ENCODE measurements around the gene DCLK1. TPM values are rescaled to one million over a fixed set of nuclear protein-coding genes. Genes with fewer than 3 reads are reported as not detected.

The DCLK1 gene
- 1.5 TPM for total RNA-seq

- ATAC-seq: peak; percentile 49
These were observed at the start of gene DCLK1 for GRCh38 chr13:36131222-36131930. TSS of gene DCLK1 (minus strand) at chr13:36131382.

DNA sequence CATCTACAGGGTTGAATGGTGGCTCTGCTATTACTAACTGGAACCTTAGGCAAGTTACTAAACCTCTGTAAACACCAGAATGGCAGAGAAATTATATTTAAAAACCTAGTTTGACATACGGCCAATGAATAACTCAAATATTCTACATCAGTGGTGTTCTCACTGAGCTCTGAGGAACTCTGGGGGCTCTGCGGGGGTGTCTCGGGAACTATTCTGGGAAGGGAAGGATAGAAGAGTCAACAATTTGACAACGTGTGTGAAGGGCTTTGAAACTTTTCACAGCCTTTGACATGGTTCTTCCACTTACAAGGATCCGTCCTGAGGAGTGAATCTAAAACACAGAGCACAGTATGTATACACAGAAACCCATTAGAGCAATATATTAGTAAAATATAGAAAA is 44.4 kb upstream of the DCLK1 start:
- ATAC-seq: no peak

GRCh38 chr13:36174923-36175322 is 43.7 kb upstream of the DCLK1 start:
- ATAC-seq: no peak

- ATAC-seq: no peak
These were observed 42.6 kb upstream of the DCLK1 start for GRCh38 chr13:36173571-36174322.

GRCh38 chr13:36166046-36166445 is 34.9 kb upstream of the DCLK1 start:
- no peak for ATAC-seq

DNA sequence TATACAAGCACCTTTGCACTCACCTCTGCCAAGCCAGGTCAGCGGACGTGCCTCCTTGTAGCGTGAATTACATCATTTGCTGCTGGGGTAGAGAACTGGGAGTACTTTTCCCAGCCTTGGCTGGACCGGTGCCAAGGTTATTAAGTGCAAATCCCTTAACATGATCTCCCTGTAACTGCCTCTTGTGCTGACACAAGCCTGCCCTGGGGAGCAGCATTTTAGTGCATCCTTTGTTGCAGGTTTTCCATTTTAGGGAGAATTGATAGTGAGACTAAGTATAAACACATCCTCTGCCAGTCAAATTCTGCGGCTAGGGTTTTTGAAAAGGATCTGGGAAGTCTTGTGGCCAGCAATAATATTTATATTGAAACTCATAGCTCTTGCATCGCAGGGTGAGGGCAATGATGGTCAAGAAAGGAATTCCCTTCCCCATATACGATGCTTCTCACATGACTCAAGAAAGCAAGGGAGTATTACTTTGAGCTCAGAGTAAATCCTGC is 32.7 kb upstream of the DCLK1 start:
- peak; percentile 72 for ATAC-seq

DNA sequence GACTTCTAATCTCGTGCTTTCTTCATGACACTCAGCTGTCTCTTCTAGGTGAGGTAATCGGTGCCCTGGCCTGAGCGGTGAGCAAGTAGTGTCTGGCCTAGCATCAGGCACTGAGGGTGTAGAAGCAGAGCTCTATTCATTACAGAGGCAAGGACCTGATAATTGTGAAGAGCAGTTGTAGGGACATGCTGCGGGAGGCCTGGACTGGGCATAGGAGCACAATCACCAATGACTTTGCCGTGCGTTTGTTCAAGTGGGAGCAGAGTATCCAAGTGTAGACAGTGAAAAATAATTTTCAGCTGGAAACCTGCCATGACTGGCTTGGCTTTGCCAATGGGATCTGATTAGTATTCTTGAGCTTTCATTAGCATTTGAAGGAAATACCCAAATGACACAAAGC is 32.1 kb upstream of the DCLK1 start:
- ATAC-seq: no peak

DNA sequence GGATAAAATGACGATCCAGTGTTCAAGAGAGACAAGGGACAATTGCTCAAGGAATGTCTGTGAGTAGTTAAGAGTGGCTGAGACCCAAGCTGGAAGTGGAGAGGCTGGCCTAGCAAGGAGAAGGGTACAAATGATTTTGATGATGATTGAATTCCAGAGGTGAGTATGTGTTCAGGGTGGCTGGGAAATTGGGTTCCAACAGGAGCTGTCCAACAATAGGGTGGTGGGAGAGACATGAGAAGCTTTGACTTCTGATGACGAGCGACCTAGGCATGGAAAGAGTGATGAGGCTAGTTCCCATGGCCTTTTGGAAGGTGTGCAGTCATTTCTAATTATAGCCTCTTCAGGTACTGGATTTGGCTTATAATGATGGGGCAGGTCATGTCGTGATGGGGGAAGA is 29.1 kb upstream of the DCLK1 start:
- ATAC-seq: no peak

- no peak for ATAC-seq
These were observed 27.4 kb upstream of the DCLK1 start for GRCh38 chr13:36158611-36159010.

GRCh38 chr13:36157480-36157879 is 26.3 kb upstream of the DCLK1 start:
- no peak for ATAC-seq

DNA sequence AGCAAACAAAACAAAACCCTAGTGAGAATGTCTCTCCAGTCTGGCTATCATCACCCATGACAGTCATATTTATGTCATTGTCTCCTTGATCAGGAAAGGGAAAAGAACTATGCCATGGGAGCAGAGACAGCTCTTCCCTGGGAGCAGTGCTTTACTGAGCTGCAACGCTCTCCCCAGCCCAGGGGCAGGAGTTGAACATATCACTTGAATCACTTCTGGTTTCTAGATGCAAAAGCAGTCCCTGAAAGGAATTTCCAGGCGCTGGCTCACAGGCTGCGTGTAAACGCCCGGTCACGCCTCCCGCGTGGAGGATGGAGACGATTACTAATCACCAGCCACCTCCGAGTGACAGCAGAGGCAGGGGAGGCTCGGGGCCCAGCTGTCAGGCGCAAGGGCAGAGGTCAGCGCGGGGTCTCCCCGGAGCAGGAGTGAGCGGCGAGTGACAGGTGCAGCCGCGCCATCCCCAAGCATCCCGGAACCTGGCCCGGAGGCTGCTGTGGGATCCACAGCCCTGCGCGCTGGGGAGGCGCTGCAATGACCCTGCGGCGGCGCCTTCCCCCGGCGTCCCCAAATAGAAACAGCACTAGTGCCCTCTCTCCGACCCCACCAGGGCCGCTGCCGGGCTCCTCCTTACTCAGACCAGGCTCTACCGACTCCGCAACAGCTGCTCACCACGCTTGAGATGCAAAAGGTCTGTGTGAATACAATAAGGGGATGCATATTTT is 23.5 kb upstream of the DCLK1 start:
- ATAC-seq: no peak

- ATAC-seq: no peak
These were observed 20.4 kb upstream of the DCLK1 start for GRCh38 chr13:36151591-36151990.

- ATAC-seq: no peak
These were observed 17.3 kb upstream of the DCLK1 start for GRCh38 chr13:36148446-36148845.

DNA sequence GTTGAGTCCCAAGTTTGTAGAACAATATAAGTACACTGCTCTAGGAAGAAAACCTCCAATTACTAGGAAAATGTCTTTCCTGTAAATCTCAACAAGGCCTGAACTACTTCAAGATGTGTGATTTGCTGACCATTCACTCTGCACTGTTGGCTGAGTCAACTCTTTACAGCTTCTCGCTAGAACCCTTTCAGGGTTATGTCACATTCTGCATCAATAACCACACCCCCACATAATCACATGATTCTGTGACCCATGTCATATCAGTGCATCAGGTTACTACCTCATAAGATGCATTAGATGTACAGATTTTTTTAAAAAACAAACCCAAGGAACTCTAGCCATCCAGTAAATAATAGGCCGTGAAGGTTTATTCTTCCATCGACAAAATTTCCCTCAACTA is 16.1 kb upstream of the DCLK1 start:
- ATAC-seq: no peak

GRCh38 chr13:36146511-36147269 is 15.5 kb upstream of the DCLK1 start:
- ATAC-seq: no peak

DNA sequence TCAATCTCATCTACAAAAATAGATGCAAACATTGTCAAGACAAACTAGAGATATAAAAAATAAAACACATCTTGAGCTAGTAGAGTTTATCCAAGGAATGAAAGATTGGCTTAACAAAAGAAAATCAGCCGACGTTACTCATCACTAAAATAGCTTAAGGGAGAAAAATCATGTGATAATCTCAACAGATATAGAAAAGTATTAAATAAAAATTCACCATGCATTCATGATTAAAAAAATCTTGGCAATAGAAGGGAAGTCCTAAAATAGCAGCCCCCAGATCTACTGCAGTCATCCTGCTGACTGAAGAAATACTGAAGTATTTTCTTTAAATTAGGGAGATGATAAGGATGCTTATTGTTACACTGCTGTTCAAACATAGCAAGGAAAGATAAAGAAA is 12.6 kb upstream of the DCLK1 start:
- ATAC-seq: no peak

GRCh38 chr13:36142735-36143134 is 11.6 kb upstream of the DCLK1 start:
- no peak for ATAC-seq

GRCh38 chr13:36135876-36136275 is 4.7 kb upstream of the DCLK1 start:
- ATAC-seq: no peak

DNA sequence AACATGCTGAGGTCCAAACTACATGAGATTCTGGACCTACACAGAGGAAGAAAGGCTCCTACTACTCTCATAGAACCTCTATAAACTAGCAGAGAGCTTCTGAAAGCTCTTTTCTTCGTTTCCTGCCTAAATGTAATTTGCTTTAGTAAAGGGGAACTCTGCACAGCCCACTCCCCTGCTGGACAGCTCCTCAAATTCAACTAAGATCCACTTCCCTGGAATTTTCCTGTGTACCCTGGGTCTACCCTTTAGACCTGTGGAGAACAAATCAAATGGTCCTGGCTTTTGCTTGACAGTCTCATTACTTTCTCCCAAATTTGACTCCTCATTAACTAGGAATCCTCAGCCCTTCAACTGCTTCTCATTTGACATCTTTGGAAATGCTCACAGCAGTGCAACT is 3.5 kb upstream of the DCLK1 start:
- no peak for ATAC-seq

DNA sequence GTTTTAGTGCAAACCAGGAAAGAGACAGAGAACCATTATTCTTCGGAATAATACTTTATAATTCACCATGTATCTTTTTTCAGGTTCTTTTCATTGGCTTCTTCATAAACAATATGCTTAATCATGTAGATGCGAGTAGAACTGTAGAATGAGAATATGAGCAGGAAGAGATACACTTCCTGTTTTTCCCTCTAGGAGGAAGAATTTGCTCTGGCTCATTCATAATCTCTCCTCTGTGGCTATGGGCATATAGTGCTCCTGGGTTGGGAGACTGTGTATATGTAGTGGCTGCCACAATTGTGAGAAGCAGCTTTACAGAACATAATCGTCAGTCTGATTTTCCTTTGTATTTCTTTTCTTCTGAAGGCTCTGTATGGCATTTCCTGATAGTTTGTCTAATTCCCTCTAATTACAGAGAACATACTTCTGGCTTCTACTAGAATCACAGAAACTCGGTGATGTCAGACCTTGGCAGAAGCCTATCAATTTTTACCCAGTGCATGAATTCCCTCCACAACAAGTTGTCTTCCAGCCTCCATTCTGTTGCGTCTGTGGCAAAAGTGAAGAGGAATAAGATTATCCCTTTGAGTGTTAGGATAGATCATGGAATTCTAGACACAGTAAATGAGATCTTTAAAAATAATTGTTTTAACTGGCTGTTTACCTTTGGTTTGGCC is 2.9 kb upstream of the DCLK1 start:
- no peak for ATAC-seq

DNA sequence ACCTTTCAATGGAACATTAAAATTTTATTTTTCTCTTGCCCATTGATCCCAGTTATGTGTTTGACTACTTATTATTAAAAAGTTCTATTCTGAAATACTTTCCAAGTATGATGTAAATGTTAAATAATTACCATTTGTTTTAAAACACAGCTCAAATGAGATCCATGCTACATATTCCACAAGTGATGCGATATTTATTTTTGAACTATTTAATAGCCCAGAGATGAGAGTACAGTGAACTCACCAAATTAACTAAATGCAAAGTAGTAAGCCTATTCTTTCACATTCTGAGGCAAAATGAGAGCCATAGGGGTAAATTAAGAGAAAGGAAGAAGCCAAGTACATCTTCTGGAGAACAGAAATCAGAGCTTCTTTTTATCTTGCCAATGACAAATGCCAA is 1.2 kb upstream of the DCLK1 start:
- no peak for ATAC-seq

DNA sequence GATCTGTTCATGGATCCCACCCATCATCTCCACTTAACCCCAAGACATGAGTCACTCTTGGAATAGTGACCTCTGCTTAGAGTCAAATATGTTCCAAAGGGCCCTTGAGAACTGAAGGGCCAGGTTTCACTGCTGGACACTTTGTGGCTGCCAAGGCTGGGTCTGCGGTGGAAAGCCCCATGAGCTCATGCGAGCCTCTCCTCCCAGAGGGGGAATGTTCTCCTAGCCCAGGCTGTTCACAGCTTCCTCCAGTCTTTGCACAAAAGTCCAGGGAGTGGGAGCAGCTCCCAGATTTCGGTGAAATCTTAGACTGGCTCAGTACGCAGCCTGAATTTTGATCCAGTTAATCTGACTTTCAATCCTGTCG is 732 bp upstream of the DCLK1 start:
- ATAC-seq: no peak

Data from esophagus mucosa (tissue), 1 donor.